HG03521 (cell line): ENCODE measurements around the gene CASK.
A peak's percentile ranks its signal among the peaks of the same experiment; 100 is the strongest.
"Not testable (repeated sequence)": the region's sequence is repeated elsewhere in the genome, so short reads cannot be mapped to it uniquely, and the experiment has no call there.

Source experiments
- ATAC-seq: cut with Tn5 transposase; IDR thresholded peaks from one replicate; pipeline ENCODE4 v1.9.1; 2021; ENCODE audit warnings: mild to moderate bottlenecking, moderate library complexity; ENCODE audit not compliant: unreplicated experiment

CASK gene

DNA sequence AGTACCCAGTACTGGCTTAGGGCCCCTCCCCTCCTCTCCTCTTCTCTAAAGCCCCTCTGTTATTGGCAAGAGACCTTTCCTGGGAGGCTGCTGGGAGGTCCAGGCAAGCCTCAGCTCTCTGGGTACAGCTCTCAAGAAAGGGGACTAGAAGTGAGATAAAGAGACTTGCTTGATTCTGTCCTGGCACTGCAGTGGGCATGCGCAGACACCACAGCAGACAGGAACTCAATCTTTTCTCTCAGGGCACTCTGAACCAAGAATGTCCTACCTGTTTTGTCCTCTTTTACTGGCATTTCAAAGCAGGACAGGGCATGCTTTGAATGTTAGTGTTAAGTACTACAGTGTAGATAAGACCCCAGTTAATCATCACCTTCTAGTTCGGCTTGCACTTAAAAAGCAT lies 401.3 kb downstream of the CASK start:
- ATAC-seq: no peak

DNA sequence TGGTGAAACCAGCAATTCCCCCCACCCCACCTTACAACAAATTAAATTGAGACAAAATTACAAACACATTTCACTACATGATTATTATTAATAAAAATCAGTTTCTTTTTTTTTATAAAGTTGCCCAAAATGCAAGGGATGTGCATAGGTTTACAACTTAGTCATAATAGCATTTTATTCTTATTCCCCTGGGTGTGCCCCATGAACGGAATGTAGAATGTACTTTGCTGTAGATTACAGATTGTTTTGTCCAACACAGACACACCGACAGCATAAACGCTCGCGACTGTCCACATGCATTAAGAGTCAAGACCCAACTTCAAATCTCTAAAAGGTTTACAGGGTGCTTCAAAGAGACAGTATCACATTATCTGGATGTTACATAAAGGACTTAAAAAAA lies 403.9 kb downstream of the CASK start:
- ATAC-seq: no peak

DNA sequence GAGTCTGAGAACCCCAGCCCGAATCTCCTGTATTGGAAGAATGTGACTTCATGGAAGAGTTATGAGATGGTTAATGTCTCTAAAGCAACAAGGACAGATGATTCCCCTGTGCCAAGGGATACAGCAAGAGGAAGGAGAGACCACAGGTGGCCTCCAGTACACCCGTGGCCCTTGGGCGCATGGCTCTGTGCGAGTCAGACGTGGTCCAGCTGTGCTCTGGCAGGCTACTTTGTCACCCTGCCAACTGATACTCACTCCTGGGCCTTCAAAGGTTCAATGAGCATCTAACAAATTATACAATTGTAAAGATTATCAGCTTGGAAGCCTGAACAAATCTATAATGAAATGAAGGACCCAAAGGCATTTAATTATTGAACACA lies 404.5 kb downstream of the CASK start:
- no peak for ATAC-seq

DNA sequence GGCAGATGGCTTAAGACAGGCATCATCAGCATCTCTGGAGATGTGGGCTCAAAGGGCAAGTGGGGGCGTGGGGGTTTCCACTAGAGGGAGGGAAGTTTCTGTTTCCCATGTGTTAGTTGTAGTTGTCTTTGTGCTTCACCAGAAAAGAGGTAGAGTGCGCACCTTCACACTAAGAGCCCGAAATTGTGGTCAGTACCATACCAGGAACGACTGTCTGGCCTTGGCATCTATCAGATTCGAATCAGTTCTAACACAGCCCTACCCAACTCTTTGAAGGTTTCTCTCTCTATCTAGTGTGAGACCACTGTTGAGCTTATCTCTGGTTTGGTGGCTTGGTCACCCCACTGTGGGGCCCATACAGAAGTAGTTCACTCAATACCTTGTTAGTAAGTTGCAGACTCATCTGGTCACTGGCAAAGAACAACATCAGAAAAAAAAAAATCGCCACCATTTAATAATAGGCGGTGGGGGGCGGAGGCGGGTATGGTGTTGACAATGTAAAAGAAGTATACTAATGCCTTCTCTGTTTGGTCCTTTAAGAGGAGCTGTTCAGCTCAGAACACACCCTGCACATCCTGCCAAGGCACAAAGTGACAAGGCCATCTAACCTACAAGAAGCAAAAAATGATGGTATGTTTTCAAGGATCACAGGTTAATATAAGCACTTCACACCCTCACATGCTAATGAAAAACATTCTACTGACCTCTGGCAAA lies 405.1 kb downstream of the CASK start:
- no peak for ATAC-seq

DNA sequence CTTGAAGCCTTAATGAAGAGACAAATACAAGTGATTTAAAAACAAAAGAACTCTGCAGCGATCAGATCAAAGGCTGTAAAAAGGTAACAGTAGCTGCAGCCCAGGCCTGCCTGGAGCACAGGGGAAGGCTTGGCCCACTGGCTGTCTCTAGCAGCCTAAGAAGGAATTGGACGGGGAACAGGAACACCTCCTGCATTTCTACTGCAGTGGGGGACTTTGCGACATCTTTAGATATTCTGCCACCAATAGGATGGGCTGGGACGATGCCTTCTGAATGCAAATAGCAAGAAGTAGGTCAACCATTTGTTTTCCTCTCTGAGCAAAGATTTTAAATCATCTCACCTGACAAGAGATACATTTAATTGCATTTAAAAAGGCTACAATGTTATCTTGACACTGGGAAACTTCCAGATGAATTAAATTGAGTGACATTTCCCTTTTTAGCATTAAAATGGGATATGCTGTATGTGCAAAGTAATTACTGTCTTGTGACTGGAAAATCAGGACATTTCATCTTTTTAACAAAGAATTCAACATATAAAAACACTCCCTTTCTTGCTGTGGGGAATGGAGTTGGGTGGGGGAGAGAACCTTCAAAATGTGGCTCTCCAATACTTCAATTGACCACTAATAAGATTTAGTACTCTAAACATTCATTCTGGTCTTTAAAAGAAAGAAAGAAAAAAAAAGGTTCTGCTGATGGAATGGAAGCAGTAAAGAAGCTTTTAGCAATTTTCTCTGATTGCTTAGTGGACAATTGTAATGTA lies 406.2 kb downstream of the CASK start:
- no peak for ATAC-seq

DNA sequence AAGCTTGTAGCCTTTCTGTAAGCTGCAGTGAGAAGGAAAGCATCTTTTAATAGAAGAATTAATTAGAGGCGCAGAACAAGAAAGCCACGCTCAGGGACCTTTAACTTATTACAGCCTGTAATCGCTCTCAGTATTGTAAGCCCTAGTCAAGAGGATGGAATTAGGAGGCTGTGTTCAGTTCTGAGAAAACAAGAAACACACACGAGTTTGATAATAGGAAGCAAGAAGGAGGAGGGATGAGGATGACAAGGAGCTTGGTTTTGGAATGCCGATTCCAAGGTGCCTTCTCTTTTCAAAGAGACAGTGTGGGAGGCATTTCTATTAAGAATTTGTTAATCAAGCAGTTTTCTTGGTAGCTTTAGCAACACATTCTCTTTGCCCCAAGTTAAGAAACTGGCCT lies 406.9 kb downstream of the CASK start:
- ATAC-seq: no peak

DNA sequence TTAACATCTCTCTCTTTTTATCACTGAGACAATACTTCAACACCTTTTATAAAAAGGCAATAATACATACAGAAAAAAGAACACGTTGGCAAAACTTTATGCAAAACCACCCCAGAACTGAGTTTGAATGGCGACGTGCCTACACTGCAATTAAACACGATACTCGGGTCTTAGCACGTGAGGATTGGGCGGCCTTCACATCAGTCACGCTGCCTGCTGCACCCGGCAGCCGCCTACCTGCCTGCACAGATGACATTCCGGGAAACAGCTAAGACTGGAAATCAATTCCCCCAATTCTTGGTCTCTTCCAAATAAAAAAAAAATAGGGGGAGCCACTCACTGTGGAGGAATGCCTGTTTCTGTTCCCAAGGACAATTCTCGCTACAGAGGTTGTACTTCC lies 408.0 kb downstream of the CASK start:
- no peak for ATAC-seq

DNA sequence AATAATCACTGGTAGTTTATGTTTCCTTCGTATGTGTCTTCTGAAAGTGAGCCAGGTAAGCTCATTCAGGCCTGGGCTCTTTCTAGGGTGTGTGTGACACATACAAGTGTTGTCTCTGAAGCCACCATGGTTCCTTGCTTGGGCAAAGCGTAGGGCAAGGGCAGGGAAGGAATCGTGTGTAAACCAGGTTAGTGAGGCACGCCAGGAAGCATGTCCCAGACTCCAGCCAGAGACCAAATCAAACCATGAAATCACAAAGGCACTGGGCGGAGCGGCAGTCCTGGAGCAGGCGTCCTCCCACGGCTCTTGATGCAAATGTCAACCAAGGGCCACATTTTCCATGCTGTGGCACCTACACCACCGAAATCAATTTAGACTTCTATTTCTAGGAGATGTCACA lies 409.2 kb downstream of the CASK start:
- no peak for ATAC-seq

DNA sequence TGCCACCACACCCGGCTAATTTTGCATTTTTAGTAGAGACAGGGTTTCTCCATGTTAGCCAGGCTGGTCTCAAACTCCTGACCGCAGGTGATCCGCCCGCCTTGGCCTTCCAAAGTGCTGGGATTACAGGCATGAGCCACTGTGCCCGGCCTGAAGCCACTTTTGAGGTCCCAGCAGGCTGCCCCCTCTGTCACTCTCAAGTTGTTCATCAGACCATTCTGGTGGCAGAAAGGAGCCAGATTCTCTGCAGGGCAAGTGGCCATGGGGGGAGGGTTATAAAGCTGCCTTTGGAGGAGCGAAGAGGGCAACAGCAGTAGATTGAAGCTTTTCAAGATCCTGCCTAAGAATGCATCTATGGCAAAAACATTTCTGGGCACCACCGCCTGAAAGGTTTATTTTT lies 410.5 kb downstream of the CASK start:
- not testable (repeated sequence) for ATAC-seq

DNA sequence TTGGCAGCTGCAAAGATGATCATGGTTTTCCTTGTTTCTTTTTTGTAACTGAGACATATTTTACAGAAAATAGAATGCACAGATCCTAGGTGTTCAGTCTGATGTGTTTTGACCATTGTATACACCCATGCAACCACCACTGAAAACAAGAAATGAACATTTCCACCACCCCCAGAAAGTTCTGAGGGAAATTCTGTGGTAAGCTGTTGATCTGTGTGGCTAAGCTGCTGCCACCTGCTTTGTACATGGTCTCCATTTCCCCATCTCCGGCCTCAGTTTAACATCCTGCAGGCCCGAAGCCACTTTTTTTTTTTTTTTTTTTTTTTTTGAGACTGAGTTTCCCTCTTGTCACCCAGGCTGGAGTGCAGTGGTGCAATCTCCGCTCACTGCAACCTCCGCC lies 411.0 kb downstream of the CASK start:
- peak; percentile 95 for ATAC-seq

DNA sequence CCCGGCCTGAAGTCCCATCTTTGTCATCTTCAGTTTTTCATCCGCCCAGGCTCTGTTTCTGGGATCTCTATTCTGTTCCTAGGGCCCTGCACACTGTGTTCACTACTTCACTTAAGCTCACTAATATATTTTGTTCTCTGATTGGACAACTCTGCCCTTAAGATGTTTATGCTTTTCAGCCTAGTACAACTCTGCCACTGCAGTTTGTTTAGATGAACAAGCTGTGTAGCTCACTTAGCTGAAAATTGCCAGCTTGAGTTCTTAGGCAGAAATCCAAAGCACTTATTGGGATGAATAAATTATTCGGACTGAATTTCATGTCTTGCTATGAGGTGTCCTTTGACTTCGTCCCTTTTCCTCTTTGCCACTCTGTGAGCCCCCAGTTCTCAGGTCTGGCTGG lies 415.4 kb downstream of the CASK start:
- no peak for ATAC-seq

DNA sequence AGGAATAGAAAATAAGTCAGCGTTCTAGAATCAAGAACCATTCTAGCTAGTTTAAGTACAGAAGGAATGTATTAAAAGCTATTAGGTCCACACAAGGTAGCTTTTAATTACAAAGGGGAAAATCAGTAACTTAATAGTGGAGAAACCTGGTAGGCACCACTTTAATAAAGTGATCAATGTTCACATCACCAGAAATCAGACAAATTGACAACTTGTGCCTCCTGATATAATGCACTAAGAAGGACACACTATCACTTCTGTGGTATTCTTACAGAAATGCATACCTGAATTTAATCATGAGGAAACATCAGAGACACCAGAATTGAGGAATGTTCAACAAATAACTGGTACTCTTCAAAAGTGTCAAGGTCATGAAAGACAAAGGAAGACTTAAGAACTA lies 421.4 kb downstream of the CASK start:
- no peak for ATAC-seq

DNA sequence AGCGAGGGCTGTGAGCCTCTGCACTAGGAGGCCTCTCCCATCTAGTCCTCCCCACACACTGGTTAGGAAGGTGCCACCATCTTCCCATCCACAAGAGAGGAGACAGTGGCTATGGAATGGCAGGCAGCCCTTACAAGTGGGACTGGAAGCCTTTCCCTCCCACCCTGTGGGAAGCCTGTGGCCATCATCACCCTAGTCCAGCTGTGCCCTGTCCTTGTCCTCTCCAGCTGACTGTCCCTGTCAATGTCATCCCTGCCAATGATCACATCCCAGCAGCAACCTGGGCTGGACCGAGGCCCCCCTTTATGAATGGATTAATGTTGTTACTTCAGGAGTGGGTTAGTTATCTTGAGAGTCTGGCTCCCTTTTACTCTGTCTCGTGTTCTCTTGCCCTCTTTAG lies 423.4 kb downstream of the CASK start:
- no peak for ATAC-seq

DNA sequence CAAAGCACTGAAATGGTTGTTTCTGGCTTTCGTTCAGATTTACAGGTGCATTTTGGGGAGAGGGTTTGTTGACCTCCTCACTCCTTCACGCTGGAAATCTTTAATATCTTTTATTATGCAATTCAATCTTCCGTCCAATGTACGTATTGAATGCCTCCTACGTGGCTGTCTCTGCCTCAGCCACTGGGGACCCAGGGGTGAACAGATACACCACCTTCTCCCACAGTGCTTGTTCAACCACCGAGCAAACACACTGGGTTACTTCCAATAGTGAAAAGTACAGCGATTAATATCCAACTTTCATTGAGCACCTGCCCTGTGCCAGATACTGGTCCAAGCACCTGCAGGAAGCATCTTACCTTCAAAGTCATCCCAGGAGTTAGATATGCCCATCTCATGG lies 424.2 kb downstream of the CASK start:
- no peak for ATAC-seq

DNA sequence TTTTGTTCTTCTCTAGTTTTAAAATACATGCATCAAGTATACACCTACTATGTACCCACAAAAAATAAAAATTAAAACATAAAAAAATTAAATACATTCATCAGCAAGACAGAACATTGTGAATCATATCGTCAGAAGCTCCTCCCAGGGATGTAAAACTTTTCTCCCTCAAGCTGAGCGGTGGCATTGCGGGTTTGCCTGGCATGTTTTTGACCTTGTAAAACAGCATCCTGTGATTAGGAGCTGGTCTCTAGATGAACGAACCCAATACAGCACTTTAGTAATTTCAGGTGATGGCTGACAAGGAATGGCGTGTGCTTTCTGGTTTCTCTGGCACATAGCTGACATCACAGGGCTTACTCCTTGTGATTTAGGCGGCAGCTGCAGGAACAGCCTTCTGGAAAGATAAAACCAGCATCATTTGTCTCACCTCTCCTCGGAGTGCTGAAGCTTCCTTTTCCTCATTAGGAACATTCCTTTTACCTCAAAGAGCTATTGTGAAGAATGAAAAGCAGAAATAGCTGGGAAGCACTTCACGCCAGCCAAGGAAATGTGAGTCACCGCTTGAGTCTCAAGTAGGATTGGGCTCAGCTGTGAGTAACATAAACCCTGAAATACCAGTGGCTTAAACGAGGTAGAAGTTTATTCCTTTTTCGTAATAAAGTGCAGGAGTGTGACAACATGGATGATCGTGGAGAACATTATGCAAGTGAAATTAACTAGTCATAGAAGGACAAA lies 431.9 kb downstream of the CASK start:
- no peak for ATAC-seq

DNA sequence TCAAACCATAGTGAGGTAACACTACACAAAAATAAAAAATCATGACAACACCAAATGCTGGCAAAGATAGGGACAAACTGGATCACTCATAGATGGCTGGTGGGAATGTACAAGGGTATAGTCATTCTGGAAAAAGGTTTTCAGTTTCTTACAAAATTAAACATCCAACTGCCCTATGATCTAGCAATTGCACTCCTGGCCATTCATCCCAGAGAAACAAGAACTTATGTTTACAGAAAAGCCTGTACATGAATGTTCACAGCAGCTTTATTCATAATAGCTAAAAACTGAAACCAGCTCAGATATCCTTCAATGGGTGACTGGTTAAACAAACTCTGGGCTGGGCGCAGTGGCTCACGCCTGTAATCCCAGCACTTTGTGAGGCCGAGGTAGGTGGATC lies 432.9 kb downstream of the CASK start:
- ATAC-seq: no peak

DNA sequence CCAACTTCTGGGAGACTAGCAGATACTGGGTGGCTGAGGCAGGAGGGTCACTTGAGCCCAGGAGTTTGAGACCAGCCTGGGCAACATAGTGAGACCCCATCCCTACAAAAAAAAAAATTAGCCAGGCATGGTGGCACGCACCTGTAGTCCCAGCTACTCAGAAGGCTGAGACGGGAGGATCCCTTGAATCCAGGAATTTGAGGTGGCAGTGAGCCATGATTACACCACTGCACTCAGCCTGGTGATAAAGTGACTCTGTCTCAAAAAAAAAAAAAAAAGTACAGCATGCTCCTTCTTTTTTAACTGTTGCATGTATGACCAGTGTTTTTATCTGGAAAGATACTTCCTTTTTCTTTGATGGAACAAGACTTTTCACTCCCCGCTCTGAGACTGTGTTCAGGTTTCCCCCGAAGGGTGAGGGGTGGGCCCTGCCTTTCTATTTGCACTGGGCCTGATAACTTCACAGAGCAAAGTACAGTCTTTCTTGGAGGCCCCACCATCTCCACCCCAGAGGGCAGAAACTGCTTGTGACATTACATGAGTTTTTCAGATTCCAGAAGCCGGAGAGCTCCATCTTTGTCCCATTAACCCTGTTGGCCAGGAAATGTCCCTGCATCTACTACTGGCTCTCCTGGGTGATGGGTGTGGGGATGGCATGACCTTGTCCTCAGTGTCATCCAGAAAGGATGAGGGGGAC lies 441.1 kb downstream of the CASK start:
- ATAC-seq: no peak

DNA sequence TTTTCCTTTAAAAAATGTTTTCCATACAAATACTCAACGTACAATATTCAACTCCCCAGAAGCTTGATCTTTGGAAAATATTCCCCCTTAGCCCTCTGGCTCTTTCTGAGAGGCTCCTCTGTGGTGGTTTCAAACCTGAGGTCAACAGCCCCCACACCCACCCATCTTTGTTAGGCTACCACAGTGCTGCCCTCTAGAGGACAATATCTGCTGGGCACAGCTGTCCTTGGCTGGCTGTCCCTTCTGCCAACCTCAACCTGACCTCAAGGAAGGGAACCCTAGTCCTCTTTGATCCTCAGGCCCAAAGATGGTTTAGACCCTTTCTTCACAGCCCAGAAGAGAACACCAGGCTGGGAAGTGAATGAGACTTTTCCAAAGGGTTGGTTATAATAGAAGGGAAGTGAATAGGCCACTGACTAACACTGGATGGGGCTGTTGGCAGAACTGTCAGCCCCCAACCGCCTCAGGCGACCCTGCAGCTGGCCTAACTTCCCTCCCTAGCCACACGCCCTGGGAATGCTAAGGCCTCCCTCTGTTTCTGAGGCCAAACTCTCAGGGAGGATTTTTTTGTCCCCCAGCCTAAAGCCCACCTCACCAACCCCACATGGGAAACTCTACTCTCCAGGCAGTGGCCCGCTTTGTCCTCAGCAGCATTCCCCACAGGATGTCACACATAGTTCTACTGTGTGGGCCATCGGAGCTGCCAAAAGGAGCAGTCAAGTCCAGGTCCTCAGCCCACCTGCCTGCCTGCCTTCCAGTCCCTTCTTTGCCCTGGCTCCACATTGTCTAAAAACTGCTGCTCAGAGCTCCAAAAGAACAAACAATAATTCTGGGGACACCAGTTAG lies 441.9 kb downstream of the CASK start:
- ATAC-seq: no peak

DNA sequence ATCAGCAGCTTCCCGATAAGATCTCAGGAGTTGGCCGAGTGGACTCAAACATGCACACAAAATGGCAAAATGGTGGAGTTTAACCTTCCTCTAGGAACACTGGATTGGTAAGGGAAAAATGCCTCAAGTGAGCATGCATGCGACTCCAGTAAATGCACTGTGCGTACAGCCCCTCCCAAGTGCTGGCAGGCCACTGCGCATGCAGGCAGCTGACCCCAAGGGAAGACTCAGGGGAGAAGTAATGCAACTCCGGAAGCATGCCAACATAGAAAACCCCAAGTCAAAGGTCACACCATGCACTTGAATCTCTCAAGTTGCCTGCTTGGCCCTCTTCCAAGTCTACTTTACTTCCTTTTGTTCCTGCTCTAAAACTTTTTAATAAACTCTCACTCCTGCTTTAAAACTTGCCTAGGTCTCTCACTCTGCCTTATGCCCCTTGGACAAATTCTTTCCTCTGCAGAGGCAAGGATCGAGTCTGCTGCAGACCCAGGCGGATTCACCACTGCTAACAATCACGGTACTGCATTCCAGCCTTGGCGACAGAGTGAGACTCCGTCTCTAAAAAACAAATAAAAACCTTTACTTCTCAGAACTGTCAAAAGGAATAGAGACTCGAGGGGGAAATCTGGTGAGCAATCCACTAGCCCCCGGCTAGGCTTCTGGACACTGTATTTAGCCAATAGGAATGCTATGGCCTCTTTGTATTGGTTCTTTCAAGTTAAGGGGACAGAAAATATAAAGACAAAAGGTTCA lies 442.7 kb downstream of the CASK start:
- no peak for ATAC-seq

DNA sequence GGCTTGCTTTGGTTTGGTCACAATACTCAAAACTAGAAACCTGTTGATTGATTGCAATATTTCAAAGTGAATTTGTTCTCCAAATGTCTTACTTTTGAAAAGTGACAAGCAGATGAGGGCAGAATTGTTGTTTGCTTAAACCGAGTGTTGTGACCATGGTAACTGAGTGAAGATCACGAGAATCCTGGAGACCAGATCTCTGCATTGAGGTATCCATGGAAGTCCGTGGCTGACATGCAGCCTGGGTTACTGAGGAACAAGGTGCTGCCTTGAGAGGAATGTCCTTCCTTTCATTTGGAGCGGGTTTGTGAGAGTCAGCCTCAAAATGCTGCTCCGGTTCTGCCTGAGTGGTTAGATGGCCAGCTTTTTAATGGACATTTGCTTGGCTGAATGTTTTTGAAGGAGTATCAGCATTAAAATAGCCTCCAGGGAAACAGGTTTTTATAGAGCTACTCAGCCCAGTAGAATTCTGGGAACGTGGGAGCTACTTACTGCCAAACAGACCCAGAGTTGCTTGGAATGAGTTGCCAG lies 444.9 kb downstream of the CASK start:
- ATAC-seq: no peak
